HCT116 (cell line): ENCODE results near the gene BDKRB1.

Experiments used
- EZH2 ChIP-seq: fragments of 200-600 bp; sonication (generic); IDR thresholded peaks from 2 replicates; pipeline ENCODE4 v1.6.1; 2017; ENCODE audit warnings: antibody characterized with exemption, mixed run types
- EZH2phosphoT487 ChIP-seq: fragments of 200-600 bp; IDR thresholded peaks from 2 replicates; pipeline ENCODE4 v1.6.1; 2018; ENCODE audit warnings: antibody characterized with exemption, borderline replicate concordance
- MAX ChIP-seq: IDR thresholded peaks from 2 replicates; pipeline ENCODE4 v1.6.1; 2012
- POLR2A ChIP-seq: IDR thresholded peaks from 2 replicates; pipeline ENCODE4 v1.7.0; 2011; ENCODE audit warnings: borderline replicate concordance; ENCODE audit not compliant: insufficient read depth, insufficient read length; ENCODE audit errors: extremely low read depth
- POLR2AphosphoS5 ChIP-seq: IDR thresholded peaks from 2 replicates; pipeline ENCODE4 v1.6.1; 2011; ENCODE audit warnings: mild to moderate bottlenecking, low read depth, low read length, moderate library complexity
- REST ChIP-seq: IDR thresholded peaks from 2 replicates; pipeline ENCODE4 v1.6.1; 2012; ENCODE audit warnings: low read depth
- YY1 ChIP-seq: IDR thresholded peaks from 2 replicates; pipeline ENCODE4 v1.6.1; 2011; ENCODE audit warnings: low read length, low read depth, moderate library complexity, mild to moderate bottlenecking; ENCODE audit not compliant: insufficient replicate concordance; ENCODE audit errors: extremely low read depth
- ZFX ChIP-seq: fragments of 450-650 bp; IDR thresholded peaks from 2 replicates; pipeline ENCODE4 v1.6.1; 2017
- TF ChIP-seq, protein P1 (sequence below), 3 experiments: fragments of 200-600 bp in 1 of 3; sonication (generic) in 1 of 3; IDR thresholded peaks in 2 of 3; conservative IDR thresholded peaks in 1 of 3; 2 replicates each; pipeline ENCODE4 v1.5.1; 2012 to 2017; ENCODE audit warnings: low read depth in 2 of 3, low read length in 2 of 3, antibody characterized with exemption in 1 of 3, borderline replicate concordance in 1 of 3, control low read depth in 1 of 3, mild to moderate bottlenecking in 1 of 3, mixed read lengths in 1 of 3, mixed run types in 1 of 3, moderate library complexity in 1 of 3; ENCODE audit not compliant: insufficient read depth in 1 of 3

DNA sequence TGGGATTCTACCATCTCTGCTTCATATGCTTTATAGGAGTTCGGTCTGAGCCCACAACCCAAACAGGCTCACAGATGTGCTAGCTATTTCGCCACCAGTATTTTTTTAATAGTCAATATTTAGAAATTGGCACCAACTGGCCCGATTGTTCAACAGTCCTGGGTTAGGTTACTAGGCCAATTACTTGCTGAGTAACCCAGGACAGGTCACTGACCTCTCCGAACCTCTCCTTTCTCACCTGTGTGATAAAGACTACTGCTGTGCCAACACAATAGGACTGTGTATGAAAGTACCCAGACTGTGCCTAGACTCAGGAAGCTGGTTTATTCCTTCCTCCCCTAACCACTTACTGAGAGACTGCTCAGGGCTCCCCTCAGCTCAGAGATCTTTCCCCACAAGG lies 43.1 kb upstream of the BDKRB1 start:
- TF ChIP-seq, protein P1, sequence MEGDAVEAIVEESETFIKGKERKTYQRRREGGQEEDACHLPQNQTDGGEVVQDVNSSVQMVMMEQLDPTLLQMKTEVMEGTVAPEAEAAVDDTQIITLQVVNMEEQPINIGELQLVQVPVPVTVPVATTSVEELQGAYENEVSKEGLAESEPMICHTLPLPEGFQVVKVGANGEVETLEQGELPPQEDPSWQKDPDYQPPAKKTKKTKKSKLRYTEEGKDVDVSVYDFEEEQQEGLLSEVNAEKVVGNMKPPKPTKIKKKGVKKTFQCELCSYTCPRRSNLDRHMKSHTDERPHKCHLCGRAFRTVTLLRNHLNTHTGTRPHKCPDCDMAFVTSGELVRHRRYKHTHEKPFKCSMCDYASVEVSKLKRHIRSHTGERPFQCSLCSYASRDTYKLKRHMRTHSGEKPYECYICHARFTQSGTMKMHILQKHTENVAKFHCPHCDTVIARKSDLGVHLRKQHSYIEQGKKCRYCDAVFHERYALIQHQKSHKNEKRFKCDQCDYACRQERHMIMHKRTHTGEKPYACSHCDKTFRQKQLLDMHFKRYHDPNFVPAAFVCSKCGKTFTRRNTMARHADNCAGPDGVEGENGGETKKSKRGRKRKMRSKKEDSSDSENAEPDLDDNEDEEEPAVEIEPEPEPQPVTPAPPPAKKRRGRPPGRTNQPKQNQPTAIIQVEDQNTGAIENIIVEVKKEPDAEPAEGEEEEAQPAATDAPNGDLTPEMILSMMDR (IDR thresholded peaks at IDR 0.05 in 2 of 3, conservative IDR thresholded peaks at IDR 0.05 in 1 of 3; ENCODE audit: borderline replicate concordance in 1 of 3, insufficient read depth in 1 of 3, low read depth in 2 of 3, low read length in 2 of 3) = no peak
- TF ChIP-seq EZH2 (no peak), YY1 (no peak), POLR2A (no peak), EZH2phosphoT487 (no peak), MAX (no peak), POLR2AphosphoS5 (no peak), REST (no peak), ZFX (no peak)
